Middle frontal gyrus (tissue), 1 donor: ENCODE data around the gene DAPK1.

Experiments used
- DNase-seq: peaks from one replicate; pipeline ENCODE4 v3.0.0-alpha.2; 2015; ENCODE audit warnings: low spot score; ENCODE audit errors: extremely low spot score

DAPK1 gene

GRCh38 chr9:87641067-87641466, 143.4 kb downstream of the DAPK1 start:
- DNase-seq, result no peak

GRCh38 chr9:87642330-87643106, 144.9 kb downstream of the DAPK1 start:
- no peak for DNase-seq

- no peak for DNase-seq
Observed at GRCh38 chr9:87643107-87643650, 145.5 kb downstream of the DAPK1 start.

- DNase-seq, result no peak
Observed at GRCh38 chr9:87643778-87644570, 146.3 kb downstream of the DAPK1 start.

- no peak for DNase-seq
Observed at GRCh38 chr9:87644659-87645058, 147.0 kb downstream of the DAPK1 start.

- no peak for DNase-seq
Observed at GRCh38 chr9:87646546-87646945, 148.9 kb downstream of the DAPK1 start.

- no peak for DNase-seq
Observed at GRCh38 chr9:87647114-87647513, 149.4 kb downstream of the DAPK1 start.

- no peak for DNase-seq
Observed at GRCh38 chr9:87648606-87649005, 150.9 kb downstream of the DAPK1 start.

- DNase-seq, result no peak
Observed at GRCh38 chr9:87650611-87651295, 153.1 kb downstream of the DAPK1 start.

GRCh38 chr9:87651431-87651830, 153.8 kb downstream of the DAPK1 start:
- no peak for DNase-seq

GRCh38 chr9:87653941-87654340, 156.3 kb downstream of the DAPK1 start:
- no peak for DNase-seq

GRCh38 chr9:87655731-87656130, 158.1 kb downstream of the DAPK1 start:
- DNase-seq, result no peak

GRCh38 chr9:87656485-87656884, 158.8 kb downstream of the DAPK1 start:
- DNase-seq, result no peak

- DNase-seq, result no peak
Observed at GRCh38 chr9:87657190-87657589, 159.5 kb downstream of the DAPK1 start.

- DNase-seq, result no peak
Observed at GRCh38 chr9:87657893-87658292, 160.2 kb downstream of the DAPK1 start.

- DNase-seq, result no peak
Observed at GRCh38 chr9:87658511-87658910, 160.8 kb downstream of the DAPK1 start.

GRCh38 chr9:87659534-87660419, 162.1 kb downstream of the DAPK1 start:
- DNase-seq, result no peak

- DNase-seq, result no peak
Observed at GRCh38 chr9:87661241-87661640, 163.6 kb downstream of the DAPK1 start.

- DNase-seq, result no peak
Observed at GRCh38 chr9:87662808-87663528, 165.3 kb downstream of the DAPK1 start.

- no peak for DNase-seq
Observed at GRCh38 chr9:87663556-87663955, 165.9 kb downstream of the DAPK1 start.
